GM10266 (cell line): ENCODE data around the gene NT5C1B.

ENCODE experiments used
- DNase-seq: peaks from one replicate; pipeline ENCODE4 v3.0.0; 2012; ENCODE audit errors: extremely low spot score
- TF ChIP-seq, protein P1 (sequence below): IDR thresholded peaks from 2 replicates; pipeline ENCODE4 v1.5.1; 2012; ENCODE audit warnings: mild to moderate bottlenecking, low read depth; ENCODE audit not compliant: control insufficient read depth, insufficient read depth; ENCODE audit errors: missing control alignments

The NT5C1B gene

DNA sequence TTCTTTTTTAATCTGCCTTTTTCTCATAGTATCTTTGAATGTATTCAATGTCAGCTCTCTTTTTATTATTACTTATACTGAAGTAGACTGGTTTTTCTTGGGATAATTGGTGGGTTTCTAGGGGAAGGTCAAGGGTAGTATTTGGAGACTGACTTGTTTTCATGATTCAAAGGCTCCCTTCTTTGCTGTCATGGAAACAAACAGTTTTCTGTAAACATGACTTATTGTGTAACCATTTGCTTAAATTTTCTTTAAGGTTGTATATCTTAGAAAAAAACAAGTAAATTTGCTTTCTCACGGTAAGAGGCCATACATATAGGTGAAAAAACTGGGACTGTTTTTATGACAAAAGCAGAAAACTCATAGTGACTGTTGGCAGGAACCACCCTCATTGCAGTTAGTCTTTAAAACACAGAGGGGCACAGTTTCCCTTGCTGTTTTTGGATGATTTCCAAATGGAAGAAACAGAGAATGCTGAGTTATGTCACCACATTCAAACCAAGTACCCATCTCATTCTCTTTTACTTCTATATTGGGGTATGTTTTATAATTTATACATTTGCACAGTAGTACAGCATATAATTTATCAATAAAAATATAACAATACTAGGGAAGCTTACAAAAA, 23.1 kb downstream of the NT5C1B start:
- TF ChIP-seq, protein P1, sequence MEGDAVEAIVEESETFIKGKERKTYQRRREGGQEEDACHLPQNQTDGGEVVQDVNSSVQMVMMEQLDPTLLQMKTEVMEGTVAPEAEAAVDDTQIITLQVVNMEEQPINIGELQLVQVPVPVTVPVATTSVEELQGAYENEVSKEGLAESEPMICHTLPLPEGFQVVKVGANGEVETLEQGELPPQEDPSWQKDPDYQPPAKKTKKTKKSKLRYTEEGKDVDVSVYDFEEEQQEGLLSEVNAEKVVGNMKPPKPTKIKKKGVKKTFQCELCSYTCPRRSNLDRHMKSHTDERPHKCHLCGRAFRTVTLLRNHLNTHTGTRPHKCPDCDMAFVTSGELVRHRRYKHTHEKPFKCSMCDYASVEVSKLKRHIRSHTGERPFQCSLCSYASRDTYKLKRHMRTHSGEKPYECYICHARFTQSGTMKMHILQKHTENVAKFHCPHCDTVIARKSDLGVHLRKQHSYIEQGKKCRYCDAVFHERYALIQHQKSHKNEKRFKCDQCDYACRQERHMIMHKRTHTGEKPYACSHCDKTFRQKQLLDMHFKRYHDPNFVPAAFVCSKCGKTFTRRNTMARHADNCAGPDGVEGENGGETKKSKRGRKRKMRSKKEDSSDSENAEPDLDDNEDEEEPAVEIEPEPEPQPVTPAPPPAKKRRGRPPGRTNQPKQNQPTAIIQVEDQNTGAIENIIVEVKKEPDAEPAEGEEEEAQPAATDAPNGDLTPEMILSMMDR: no peak
- no peak for DNase-seq

DNA sequence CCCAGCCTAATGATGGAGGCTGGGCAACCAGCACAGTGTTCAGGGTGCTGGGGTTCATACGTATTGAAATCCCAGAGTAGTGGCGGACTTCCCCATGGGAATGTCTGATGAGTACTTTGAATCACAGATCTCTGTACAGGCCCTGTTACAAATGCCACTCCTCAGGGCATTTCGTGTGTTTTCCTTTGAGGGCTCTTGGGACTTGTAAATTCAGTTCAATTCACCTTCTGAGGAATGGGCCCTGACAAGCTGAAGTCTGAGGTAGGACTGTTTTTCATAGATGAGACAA, 28.6 kb downstream of the NT5C1B start:
- no peak for DNase-seq
- TF ChIP-seq, protein P1: no peak

DNA sequence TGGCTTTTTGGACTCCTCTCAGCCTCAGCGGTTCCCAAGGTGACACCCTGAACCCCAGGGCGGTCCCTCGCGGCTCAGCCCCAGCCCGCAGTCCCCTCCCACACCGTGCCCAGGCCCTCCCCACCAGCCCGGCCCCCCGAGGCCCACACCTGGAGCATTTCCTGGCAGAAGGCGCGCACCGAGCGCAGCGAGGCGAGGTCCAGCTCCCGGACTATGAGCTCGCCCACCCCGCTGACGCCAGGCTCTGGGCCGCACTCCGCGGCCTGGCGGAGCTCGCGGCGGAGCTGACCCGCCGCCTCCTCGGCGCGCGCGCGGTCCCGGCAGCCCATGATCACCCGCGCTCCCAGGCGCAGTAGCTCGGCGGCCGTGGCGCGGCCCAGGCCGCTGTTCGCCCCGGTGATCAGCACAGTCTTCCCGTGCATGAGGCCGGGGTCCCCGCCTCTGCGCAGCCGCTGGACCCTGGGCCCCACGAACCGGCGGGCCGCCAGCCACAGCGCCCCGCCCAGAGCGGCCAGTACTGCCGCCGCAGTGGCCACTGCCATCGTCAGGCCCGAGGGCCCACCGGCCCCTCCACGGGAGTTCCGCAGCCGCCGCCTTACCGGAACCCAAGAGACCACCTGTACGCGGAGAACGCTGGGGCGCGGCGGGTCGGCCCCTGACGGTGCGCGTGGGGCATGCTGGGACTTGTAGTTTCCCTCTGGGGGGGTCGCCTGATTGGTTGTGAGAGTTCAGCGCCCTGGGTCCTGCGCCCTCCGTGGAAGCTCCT, 29.2 kb downstream of the NT5C1B start, which contains the start of gene RDH14:
TSS of gene RDH14 (minus strand) at position 623 of the 766 bp plus-strand sequence. CDS start at position 542, 81 bp downstream.
- TF ChIP-seq, protein P1: no peak
- peak; percentile 91 for DNase-seq

DNA sequence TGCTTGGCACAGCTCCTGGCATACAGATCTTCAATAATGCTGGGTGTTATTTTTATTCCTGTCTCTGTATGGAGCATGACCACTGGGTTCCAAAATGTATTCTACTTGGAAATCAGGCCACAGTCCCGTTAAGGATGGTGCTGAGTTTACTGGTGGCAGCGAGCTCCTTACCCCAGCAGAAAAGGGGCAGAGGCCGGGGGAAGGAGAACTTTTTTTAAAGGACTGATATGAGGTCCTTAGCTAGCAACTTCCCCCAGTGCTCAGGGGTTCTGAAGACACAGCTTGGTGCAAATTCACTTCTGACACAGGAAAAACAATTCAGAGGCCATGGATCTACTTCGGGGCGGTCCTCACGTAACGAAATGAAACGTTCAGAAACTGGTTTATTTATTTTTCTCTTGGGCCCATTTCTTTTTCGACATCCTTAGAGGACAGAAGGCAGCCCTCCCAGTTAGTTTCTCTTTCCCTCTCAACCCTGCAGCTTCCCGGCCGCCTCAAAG, 29.8 kb downstream of the NT5C1B start:
- peak; percentile 12 for DNase-seq
- TF ChIP-seq, protein P1: no peak

DNA sequence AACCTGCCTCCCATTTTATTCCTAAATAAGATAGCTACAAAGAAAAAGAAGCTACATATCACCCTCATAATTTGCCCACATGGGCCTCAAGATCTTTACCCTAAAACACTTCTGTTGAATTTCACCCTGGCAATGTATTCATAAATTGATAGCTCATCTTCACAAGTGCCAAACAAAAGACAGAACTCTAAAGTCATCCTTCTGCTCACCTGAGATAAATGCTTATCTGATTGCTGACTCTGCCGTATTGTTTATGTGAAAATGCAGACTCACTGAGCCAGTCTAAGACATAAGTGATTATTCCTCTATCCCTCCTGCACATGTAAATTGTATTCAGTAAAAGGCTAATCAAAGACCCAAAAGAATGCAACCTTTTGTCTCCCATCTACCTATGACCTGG, 30.9 kb downstream of the NT5C1B start:
- TF ChIP-seq, protein P1: no peak
- no peak for DNase-seq

DNA sequence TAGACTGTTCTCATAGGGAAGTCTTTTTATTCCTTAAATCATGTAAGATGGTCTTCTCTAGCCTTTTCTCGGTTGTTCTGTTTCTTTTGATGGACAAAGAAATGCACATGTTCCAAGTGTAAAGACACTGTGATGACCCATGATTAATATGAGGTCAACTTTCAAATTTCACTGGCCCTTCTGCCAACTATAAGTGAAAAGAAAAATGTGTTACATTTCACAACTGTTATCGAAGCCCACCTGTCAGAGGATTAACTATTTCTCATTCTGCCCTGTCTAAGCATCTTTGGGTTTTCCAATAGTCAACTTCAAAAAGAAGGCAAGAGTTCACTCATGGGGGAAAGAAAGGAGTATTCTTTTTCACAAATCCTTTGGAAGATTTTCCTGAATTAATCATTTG, 32.2 kb downstream of the NT5C1B start:
- no peak for DNase-seq
- TF ChIP-seq, protein P1: no peak

DNA sequence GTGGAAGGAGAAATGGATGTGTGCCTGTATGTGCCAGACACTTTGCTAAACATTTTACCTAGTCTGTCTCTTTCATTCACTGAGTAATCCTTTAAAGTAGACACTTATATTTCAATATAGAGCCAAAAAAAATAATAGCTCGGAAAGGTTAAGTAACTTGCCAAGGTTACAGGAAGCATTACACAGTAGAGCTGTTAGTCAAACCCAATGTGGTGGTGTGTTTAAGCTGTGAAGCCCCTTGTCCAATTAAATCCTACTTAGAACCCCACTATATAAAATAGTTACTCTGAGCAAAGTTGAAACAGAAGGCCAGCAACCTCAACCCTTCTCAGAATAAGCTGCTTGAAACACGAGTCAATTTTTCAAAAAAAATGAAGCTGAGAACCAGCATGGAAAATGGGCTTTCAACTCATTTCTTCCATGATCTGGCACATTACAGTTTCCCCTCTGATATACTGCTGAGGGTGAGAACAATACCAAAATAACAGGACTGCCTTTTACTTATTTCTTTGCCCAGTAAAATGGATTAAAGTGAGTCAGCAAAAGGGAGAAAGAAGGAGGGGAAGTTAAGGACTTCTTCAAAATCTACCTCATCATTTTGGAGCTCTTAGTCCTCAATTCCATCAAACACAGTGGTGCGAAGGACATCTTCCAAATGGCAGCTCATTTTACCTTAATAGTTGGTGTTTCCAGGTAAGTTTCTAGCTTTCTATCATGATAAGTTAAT, 36.9 kb downstream of the NT5C1B start:
- DNase-seq: no peak
- TF ChIP-seq, protein P1: no peak
